Spinal cord (tissue), 10 donors: ENCODE results near the gene PAPPA2. TPM values are rescaled to one million over a fixed set of nuclear protein-coding genes. Genes with fewer than 3 reads are reported as not detected.

Source experiments
- DNase-seq, 6 donors: peaks; one replicate each; pipeline versions ENCODE4 v3.0.0 to v3.0.0-alpha.2; 2013 to 2015; ENCODE audit warnings: low spot score in 6 of 6, low read depth in 4 of 6
- H3K27ac ChIP-seq: one replicate; pipeline ENCODE4 v1.5.1; 2013; ENCODE audit warnings: low read depth, low read length, control low read depth
- H3K27me3 ChIP-seq: one replicate; pipeline ENCODE4 v1.6.1; 2013; ENCODE audit warnings: low read length; ENCODE audit not compliant: control insufficient read depth, insufficient read depth
- H3K36me3 ChIP-seq: one replicate; pipeline ENCODE4 v1.6.1; 2013; ENCODE audit warnings: low read length; ENCODE audit not compliant: control insufficient read depth, insufficient read depth
- H3K4me1 ChIP-seq: one replicate; pipeline ENCODE4 v1.6.1; 2013; ENCODE audit warnings: low read length; ENCODE audit not compliant: control insufficient read depth, insufficient read depth
- H3K4me3 ChIP-seq: one replicate; pipeline ENCODE4 v1.5.1; 2013; ENCODE audit warnings: low read depth, low read length, control low read depth
- H3K9me3 ChIP-seq: one replicate; pipeline ENCODE4 v1.6.1; 2013; ENCODE audit warnings: low read length; ENCODE audit not compliant: control insufficient read depth, insufficient read depth
- WGBS: methylation state at CpG from one replicate; pipeline ENCODE4 v1.1.5; 2013; ENCODE audit warnings: missing lambda C conversion rate; ENCODE audit not compliant: insufficient coverage; 5-methylcytosine and 5-hydroxymethylcytosine counted together
- polyA plus RNA-seq, 2 donors: library from polyadenylated mRNA; unstranded; fragments of 120-200 nt; gene quantifications; one replicate each; pipeline ENCODE4 v1.2.1, GENCODE V29; 2013; ENCODE audit not compliant: insufficient read length in 2 of 2
- total RNA-seq, 2 donors: library from RNA; depleted of rRNA in 1 of 2; stranded (reverse); fragments of 120-200 nt in 1 of 2; fragments of >200 nt in 1 of 2; gene quantifications; one replicate each; pipeline versions ENCODE4 v1.2.3 to v1.2.4, GENCODE V29; 2013 to 2014
- donor health status: healthy.

Gene PAPPA2
- total and polyA plus RNA-seq, 4 donors: 1.8 to 3.9 (median 3.0) TPM

DNA sequence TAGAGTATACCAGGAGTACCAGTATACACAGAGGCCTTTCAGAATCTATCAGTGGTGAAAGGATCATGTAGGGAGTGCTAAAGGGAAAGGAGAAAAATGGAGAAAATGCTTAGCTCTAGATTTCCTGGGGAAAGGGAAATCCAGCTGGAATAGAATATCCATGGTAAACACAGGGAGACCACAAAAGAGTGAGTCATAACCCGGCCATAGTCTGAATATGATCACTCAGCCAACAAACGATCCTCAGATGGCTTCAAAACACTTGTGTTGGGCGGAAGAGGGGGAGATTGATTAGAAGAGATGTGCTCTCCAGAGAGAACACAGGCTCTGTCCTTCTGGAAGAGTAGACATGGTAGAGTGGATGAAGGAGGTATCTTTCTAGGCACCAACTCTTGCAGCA is 180.6 kb downstream of the PAPPA2 start:
- Histone ChIP-seq H3K27ac (no peak overlapping the region), H3K36me3 (no peaks in the 10 kb centered on the region), H3K27me3 (no peaks in the 10 kb centered on the region), H3K9me3 (peaks cover 3% of the 10 kb centered on the region), H3K4me1 (no peaks in the 10 kb centered on the region), H3K4me3 (no peak overlapping the region)
- DNase-seq: no peak
- WGBS: 86% methylated on average over 3 of the region's 3 CpGs

DNA sequence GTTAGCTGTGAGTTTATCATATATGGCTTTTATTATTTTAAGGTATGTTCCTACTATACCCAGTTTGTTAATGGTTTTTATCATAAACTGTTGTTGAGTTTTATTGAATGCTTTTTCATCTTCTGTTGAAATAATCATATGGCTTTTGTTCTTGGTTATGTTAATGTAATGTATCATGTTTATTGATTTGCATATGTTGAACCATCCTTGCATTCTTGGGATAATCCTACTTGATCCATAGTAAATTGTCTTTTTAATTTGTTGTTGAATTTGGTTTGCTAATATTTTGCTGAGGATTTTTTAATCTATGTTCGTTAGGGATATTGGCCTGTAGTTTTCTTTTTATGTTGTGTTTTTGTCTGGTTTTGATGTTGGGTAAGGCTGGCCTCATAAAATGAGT is 185.6 kb downstream of the PAPPA2 start:
- DNase-seq: no peak
- Histone ChIP-seq H3K9me3 (peaks cover 3% of the 10 kb centered on the region), H3K4me3 (no peak overlapping the region), H3K4me1 (no peaks in the 10 kb centered on the region), H3K27me3 (no peaks in the 10 kb centered on the region), H3K36me3 (no peaks in the 10 kb centered on the region), H3K27ac (no peak overlapping the region)
- WGBS: 71% methylated on average over 1 of the region's 1 CpG

DNA sequence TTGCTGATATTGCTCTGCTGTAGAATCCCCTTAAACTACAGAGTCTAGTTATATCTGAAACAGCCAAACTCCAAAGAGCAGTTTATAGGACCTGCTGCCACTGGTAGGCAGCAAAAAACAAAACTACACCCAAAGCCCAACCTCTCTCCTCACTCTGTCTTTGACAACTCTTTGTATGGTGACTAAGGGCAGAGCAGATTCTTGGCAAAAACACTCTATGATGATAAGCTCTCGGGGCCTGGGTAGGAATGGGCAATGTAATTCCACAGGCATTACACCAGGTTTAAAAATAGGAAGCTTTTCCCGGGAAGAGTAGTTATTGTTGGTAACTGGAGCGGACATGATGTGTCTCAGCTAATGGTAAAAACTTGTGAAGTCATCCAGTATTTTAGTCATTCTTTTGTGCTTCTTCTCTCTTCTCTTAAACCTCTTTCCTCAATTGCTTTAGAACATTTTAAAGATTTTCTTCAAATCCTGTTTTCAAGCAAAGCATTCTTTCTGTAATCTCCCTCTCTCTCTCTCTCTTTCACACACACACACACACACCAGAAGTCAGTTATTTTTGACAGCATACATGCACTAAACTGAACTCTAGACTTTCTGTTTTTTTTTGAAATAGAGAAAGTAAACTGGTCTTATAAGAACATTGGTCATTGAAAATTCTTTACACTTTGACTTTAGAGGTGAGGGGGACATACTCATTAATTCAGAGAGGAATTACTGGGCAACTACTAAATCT is 193.5 kb downstream of the PAPPA2 start:
- Histone ChIP-seq H3K9me3 (no peaks in the 10 kb centered on the region), H3K27ac (peak overlapping the region; percentile 71), H3K4me3 (no peak overlapping the region), H3K4me1 (no peaks in the 10 kb centered on the region), H3K36me3 (no peaks in the 10 kb centered on the region), H3K27me3 (no peaks in the 10 kb centered on the region)
- 14% methylated on average over 1 of the region's 3 CpGs for WGBS
- peak in 4 of 6 donors; percentile 38 to 73 (median 55) for DNase-seq

DNA sequence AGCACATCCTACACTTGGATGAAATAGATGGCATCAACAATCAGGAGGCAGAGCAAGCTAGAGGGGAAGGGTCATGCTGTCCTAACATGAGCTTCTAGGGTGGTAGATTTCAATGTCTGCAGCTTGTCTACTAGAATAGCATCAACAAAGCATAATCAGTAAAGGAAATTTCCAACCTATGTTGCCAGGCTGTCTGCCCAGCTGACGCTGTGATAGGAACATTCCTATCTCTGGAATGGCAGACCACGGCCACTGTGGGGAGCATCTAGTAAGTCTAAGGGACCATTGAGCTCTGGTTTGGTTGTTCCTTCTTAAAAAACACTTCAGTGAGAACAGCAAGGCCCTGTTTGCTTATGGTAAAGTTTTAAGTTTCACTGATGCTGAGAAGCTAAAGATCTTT is 206.8 kb downstream of the PAPPA2 start:
- H3K9me3 ChIP-seq: no peaks in the 10 kb centered on the region
- no peaks in the 10 kb centered on the region for H3K36me3 ChIP-seq
- no peaks in the 10 kb centered on the region for H3K4me1 ChIP-seq
- no peak for DNase-seq
- 94% methylated on average over 2 of the region's 2 CpGs for WGBS
- H3K4me3 ChIP-seq: no peak overlapping the region
- no peak overlapping the region for H3K27ac ChIP-seq
- no peaks in the 10 kb centered on the region for H3K27me3 ChIP-seq

DNA sequence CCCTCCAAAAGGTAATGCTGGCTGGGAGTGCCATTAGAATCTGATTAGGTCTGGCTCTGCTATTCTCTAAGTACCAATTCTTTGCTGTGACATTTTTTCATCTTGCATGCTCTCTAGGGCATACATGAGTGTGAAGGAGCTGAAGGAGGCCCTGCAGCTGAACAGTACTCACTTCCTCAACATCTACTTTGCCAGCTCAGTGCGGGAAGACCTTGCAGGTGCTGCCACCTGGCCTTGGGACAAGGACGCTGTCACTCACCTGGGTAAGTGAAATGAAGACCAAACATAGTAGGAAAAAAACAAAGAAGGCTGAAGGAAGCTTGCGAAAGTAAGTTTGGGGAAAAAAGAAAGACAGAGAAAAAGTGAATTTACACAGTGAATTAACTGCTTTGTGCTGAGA is 207.9 kb downstream of the PAPPA2 start:
- no peaks in the 10 kb centered on the region for H3K27me3 ChIP-seq
- no peaks in the 10 kb centered on the region for H3K9me3 ChIP-seq
- no peak overlapping the region for H3K4me3 ChIP-seq
- H3K36me3 ChIP-seq: no peaks in the 10 kb centered on the region
- no peak for DNase-seq
- no peak overlapping the region for H3K27ac ChIP-seq
- no peaks in the 10 kb centered on the region for H3K4me1 ChIP-seq
- WGBS: 100% methylated on average over 1 of the region's 3 CpGs

DNA sequence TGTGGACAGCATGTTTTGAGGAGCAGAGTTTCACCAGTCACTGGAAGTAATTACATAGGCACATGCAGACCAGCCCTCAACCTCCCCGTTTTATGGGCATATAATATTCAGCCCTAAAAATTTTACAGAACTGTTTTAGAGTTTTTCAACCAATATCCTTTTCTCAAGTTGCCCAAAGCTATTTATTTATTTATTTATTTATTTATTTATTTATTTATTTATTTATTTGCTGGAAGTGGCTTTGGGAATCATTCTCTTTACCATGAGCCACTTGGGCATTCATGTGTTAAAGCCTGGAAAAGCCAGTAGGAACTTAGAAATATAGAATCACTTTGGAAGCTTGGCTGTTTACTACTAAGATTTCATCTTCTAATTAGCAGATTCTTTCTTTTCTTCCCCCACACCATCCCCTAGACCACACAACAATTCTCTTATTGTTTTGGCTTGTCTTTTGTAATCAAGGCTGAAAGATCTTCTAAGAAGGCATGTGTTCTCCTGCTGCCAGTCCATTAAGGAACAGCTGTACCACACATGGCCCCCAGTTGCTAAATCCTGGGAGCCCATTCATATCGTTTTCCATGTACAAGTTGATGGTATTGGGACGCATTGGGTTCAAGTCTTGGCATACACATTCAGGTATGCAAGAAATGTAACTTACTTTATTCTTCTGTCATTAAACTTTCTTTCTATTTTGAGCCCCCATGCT is 220.0 kb downstream of the PAPPA2 start:
- Histone ChIP-seq H3K27ac (no peak overlapping the region), H3K27me3 (no peaks in the 10 kb centered on the region), H3K36me3 (no peaks in the 10 kb centered on the region), H3K9me3 (no peaks in the 10 kb centered on the region), H3K4me1 (no peaks in the 10 kb centered on the region), H3K4me3 (no peak overlapping the region)
- WGBS: no CpG with 5 or more reads among the region's 3 CpGs
- no peak for DNase-seq

DNA sequence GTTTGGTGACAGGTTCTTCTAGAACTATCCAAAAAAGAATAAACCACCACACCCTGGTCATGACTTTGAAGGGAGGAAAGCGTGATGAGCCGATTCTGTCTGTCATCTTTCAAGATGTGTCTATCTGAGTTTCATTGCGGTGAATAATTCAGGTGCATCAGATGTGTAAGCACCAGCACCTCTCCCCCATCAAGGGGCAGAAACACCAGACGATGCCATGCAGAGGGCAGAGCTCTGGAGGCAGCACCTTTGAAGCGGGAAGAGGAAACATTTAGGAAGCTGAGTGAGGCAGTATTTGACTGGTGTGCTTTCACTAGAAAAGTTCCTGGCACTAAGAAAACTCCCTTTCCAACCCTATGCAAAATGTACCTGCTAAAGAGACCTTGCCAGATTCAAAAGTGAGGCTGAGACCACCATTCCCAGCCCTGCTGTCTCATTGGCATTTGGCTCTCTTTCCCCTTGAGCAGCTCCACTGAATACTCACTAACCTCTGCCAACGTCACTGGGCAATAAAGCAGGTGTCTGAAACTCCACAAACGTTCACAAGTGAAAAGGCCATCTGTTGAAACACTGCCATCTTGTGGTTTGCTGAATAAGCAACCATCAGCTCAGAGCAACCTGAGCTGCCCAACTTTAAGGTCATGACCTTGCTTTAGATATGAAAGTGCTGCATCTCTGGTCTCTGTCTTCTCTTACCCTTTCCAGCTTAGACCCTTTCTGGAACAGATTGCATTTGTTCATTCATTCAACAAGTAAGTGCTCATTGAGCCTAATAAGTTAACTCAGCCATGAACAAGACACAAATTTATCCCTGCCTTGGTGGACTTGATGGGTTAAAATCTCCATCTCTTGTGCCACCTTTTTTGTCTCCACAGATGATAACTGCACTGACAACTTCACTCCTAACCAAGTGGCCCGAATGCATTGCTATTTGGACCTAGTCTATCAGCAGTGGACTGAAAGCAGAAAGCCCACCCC is 228.6 kb downstream of the PAPPA2 start:
- Histone ChIP-seq H3K27ac (no peak overlapping the region), H3K27me3 (no peaks in the 10 kb centered on the region), H3K36me3 (no peaks in the 10 kb centered on the region), H3K9me3 (no peaks in the 10 kb centered on the region), H3K4me1 (peaks cover 12% of the 10 kb centered on the region), H3K4me3 (no peak overlapping the region)
- 19% methylated on average over 3 of the region's 8 CpGs for WGBS
- peak; percentile 36 to 91 (median 50) for DNase-seq

DNA sequence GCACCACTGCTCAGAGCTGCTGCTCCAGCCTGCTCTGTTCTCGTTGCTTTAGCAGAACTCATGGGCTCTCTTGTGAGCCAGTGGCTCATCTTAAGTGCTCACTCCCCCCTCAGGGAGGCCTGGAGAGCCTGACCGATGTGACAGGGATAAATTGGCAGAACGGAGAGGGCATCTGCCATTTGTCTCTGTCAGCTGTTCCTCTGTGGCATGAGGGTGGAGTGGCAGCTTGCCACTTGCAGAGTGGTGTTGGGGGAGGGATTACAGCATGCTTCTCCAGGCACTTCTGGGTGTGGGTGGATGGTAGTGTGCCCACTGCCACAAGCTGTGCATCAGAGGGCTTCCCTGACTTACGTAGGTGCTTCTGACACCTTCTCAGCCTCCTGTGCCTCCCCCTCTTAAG is 229.5 kb downstream of the PAPPA2 start:
- H3K9me3 ChIP-seq: no peaks in the 10 kb centered on the region
- H3K27ac ChIP-seq: peak overlapping the region; percentile 12
- peak in 3 of 6 donors; percentile 19 to 78 (median 28) for DNase-seq
- 60% methylated on average over 2 of the region's 4 CpGs for WGBS
- no peaks in the 10 kb centered on the region for H3K36me3 ChIP-seq
- H3K4me3 ChIP-seq: no peak overlapping the region
- H3K4me1 ChIP-seq: peaks cover 12% of the 10 kb centered on the region
- no peaks in the 10 kb centered on the region for H3K27me3 ChIP-seq

DNA sequence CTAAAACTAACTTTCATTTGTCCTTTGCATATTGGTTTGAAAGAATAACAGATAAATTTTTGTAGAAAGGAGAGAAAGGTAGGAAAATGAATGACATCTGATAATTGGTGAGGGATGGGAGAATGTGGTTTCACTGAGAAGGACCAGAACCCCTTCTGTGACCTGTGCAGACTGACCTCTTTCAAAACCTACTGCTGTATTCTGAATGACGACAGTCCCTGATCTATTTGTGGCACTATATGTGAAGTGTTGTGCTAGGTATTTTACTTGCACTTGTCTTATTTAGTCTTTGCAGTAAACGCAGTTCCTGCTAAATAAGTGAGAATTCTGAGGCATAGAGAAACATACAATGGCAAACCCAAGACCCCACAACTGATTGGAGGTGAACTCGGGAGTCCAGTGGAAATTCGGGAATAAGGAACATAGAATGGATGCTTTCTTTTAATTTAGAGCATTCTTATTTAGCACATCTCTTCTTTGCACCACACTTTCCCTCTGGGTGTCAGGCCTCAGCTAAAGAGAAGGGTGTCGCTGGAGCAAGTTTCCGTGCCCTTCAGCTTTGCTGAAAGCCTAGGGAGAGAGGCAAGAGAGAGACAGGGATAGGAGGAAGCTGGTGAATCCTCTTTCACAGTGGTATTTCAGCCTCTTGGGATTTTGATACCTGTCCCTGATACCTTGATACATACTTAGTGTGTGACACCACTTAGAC is 230.2 kb downstream of the PAPPA2 start:
- no peak overlapping the region for H3K27ac ChIP-seq
- 100% methylated on average over 1 of the region's 6 CpGs for WGBS
- H3K4me3 ChIP-seq: no peak overlapping the region
- peaks cover 12% of the 10 kb centered on the region for H3K4me1 ChIP-seq
- no peak for DNase-seq
- H3K36me3 ChIP-seq: no peaks in the 10 kb centered on the region
- H3K27me3 ChIP-seq: no peaks in the 10 kb centered on the region
- no peaks in the 10 kb centered on the region for H3K9me3 ChIP-seq
